ENCODE data around the gene RAB1B.

The RAB1B gene

DNA sequence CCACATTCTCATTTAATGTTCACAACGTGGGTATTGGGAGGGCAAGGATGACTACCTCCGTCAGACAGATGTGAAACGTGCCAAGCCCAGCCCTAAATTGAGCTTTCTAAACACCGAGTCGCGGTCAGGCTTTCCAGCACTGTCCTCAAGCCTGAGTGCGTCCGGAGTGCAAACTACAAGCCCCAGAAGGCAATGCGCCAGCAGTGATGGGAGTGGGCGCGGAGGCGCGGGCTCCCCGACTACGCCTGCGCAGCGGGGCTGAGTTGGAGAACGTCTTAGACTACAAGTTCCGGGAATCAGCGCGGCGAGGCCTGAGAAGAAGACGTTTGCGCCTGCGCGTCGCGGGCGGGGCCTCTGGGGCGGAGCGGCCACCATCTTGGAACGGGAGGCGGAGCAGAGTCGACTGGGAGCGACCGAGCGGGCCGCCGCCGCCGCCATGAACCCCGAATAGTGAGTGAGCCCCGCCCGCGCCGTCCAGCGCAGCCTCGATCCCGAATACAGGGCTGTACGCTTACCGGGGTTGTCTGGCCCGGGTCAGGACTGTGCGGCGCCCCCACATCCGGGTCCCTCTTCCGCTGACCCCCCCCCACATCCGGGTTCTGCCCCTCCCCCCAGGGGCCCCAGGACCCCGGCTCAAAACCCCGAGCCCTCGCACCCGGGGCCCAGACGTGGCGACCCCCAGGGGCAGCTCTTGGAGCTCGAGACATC, at the start of gene RAB1B:
Gene RAB1B (plus strand): TSS at position 396 of the 708 bp plus-strand sequence. CDS start 41 bp downstream, at position 437.
- peak; percentile 97 to 100 (median 98) for DNase-seq

DNA sequence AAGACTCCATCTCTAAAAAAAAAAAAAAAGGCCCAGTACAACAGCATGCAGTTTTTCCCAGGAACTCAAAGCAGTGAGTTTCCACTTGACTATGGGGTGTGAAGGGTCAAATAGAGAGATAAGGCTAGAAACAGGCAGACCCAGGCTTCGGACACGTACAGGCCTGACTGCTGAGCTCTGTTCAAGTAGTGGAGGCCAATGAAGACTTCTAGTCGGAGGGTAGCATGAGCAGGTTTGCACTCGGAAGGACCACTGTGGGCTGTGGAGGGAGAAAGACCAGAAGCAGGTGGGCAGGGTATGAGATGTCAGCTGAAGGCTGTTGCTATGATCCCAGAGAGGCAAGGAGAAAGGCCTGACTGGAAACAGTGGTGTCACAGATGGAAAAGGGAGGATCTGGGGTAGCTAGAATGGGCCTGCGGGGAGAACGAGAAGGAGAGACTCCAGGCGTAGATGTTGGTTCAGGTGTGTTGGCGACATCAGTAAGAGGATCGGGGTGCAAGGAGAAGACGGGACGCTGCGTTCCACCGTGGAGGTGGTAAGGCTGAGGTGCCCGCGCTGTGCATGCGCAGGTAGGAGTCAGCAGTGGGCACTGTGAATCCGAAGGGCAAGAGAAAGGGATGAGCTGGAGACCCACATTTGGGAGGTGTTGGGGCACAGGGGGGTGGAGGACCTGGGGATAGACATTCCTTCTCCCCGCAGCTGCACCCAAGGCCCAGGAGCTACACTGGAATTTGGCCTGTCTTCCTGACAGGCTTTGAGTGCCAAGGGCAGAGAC, 49.4 kb upstream of the RAB1B start:
- DNase-seq = no peak

DNA sequence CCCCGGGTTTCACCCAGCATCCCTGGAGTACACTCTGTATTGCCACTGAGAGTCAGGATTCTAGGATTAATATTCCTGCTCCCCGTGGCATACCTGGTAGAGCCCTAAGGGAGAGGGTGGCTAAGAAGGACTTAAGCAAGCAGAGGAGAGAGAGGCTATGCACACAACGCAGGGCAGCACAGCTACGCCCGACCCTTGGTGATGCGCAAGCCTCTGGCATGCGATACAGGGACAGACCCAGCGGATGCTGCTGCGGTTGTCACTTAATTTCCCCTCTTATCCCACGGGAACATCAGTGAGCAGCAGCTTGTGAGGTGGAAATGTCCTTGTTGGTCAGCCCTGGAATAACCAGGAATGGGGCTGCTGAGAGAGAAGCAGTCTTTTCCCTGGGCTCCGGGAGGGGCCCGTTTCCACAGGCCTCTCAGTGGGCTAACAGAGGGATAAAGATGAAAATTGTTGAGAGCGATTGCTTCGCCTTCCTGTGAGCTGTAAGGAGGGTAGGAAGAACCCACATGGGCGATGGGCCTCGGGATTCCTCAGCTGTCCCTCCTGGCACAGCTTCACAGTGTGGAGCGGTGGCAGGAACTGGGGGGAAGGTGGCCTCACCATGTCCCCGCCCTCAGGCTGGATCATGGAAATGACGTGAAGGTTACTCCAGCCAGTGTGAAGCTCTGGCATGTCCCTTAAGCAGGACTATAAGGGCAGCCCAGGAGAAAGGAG, 48.4 kb upstream of the RAB1B start:
- no peak for DNase-seq

DNA sequence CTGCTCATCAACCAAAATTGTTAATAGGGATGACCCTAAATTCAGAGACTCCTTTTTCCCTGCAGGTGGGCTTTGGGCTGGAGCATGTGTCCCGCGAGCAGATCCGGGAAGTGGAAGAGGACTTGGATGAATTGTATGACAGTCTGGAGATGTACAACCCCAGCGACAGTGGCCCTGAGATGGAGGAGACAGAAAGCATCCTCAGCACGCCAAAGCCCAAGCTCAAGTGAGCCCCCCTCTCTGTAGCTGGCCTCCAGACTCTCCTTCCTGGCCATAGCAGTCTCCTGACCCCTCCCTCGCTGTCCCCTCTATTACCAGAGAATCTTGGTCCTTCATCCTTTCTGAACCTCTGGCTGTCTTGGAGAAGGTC, 47.9 kb upstream of the RAB1B start:
- no peak for DNase-seq

DNA sequence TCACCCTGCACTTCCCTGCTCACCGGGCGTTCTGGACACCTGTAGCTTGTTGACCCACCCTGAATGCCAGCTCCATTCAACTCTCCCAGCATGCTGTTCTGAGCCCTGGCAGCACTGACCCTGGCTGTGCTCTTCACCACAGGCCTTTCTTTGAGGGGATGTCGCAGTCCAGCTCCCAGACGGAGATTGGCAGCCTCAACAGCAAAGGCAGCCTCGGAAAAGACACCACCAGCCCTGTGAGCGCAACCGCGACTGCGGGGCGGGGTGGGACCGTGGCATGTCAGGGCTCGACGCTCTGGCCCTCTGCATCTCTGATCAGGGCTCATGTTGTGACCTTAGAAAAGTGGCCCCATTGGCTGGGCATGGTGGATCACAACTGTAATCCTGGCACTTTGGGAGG, 47.4 kb upstream of the RAB1B start:
- DNase-seq = no peak

DNA sequence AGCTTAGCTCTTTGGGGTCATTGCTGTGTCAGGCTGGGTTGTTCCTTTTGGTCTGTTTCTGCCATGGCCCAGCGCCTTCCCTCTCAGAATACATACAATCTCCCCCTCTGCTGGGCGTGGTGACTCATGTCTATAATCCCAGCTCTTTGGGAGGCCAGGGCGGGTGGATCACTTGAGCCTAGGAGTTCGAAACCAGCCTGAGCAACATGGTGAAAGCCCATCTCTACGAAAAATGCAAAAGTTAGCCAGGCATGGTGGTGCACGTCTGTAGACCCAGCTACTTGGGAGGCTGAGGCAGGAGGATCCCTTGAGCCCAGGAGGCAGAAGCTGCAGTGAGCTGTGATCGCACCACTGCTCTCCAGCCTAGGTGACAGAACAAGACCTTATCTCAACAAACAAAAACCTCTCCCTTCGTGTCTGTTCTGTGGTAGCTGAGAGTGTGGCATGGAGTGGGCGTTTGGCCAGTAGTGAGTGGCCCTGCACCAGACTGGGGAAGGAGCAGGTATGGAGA, 46.7 kb upstream of the RAB1B start:
- no peak for DNase-seq

DNA sequence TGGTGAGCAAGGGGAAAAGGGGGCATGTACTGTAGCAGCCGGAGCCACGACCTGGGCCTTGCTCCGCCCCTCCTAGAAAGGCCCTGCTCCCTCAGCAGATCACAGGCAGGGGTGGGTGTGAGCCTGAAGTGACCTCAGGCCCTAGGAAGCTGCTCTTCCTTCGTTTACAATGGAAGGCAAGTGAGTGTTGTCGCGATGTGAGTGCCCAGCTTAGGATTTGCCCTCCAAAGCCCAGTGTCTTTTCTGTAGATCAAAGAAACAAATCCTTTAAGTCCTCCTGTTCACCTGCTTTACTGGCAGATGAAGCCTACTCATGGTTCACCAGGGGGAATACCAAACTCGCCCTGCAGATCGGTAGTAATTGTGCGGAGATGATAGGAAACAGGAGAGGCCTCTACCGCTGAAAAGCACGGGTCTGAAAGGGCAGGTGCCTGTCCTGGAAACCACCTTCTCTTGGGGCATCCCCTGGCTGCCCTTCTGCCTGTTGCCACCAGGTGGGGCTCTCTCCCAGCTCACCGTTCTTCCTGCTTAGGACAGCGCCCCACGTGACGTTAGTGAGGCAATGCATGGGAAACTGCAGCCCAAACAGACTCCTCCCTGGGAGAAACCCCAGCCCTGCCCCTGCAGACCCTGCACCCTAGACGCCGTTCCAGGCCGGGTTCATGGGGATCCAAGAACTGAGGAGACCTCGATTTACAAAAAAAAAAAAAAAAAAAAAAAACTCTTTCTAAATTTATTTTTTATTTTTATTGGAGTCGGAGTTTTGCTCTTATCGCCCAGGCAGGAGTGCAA, 45.9 kb upstream of the RAB1B start:
- DNase-seq = peak; percentile 64 to 87 (median 80)

DNA sequence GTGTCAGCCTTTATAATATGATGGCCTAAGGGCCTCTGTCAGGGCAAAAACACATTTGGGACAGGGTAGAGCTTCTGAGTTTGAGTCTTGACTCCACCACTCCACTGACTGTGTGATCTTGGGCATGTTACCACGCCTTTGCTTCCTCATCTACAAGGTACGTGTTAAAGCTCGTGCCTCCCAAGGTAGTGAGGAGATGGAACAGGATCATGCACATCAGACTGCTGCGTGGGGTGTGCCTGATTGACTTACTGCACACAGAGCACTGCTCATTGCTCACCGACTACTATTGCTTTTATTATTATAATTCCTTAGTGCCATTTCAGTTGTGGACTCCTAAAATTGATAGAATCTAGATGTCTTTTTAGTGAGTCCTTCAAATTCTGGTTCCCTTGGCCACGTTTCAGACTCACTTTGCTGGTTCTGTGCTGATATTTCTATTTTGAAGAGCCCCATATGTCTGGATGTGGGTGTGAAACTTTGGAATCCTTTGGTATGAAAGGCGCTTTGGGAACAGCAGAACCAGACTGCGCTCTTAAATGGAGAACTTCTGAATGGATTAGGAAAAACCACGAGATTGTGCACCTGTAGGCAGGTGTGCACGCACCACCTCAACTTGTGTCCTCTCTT, 44.1 kb upstream of the RAB1B start:
- no peak for DNase-seq

DNA sequence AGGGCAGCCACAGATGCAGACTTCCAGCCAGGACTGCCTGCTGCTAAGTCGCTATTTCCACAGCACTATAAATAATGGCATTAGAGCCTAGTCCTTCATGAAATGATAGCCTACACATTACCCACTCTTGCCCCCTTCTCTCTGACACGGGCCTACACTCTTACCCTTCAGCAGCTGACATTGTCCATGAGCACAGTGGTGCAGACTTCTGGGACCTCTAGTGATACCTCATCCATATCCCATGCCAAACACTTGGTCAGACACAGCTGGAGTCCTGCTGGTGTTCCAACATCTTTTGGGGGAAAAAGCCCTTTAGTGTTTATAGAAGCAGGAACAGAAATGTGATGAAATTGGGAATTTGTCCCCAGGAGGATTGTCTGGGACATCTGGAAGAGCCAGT, 43.4 kb upstream of the RAB1B start:
- DNase-seq = no peak

DNA sequence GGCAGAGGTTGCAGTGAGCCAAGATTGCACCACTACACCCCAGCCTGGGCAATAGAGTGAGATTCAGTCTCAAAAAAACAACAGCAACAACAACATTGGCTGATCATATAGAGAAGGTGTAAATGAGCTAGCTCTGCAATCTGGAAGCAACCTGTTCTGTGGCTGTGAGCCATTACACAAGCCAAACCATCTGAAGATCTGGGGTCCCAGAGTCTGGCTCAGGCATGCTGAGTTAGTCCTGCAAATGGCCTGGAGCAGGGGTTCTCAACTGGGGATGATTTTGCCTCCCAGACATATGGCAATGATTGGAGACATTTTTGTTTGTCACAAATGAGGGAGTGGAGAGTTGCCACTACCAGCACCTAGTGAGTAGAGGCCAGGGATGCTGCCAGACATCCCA, 42.3 kb upstream of the RAB1B start:
- DNase-seq = no peak

DNA sequence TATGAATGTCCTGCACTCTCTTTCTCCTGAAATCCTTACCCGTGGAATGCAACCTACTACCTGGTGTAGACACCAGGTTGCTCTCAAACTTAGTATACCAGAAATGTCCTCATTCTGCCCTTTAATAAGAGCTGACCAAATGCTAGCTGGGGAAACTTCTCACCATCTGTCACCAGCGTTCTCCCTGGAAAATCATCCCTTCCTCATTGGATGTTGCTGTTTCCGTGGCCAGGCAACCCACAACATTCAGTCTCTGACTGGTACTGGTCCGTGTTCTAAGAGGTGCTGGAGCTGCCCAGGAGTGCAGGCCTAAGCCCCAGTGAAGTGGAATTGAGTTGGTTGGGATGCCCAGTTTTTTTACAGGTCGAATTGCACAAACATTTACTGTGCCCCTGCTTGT, 40.7 kb upstream of the RAB1B start:
- DNase-seq = no peak

DNA sequence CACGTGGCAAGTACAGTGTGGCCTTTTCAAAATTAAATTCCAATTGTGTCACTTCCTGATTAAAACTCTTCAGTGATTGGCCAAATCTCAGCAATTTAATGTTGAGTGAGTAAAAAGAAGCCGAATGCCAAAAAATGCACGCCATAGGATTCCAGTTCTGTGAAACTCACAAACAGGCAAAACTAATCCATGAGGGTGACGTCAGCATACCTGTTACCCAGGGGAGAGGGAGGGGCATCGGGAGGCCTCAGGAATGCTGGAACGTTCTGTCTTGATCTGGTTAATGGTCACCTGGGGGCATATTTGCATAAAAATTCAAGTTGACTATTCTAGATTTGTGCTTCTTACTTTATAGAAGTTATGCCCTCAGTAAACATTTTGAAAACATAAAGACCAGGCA, 39.9 kb upstream of the RAB1B start:
- DNase-seq = no peak

DNA sequence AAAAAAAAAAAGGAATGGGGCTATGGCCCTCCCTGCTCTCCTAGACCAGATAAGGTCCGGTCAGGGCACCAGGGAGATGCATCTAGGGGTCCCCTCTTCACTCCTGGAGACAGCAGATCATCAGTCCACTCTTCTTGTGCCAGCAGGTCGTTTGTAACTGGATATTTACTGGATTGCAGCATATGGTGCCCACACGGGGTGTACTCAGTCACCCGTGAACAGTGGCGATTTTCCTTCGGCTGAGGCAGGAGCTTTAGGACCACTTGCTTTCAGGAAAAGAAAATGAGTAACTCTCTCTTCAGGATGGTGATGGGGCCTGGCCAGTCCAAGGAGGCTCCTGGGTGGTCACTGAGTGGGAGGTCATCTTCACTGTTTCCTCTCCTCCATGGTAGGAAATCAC, 38.3 kb upstream of the RAB1B start:
- DNase-seq = no peak

DNA sequence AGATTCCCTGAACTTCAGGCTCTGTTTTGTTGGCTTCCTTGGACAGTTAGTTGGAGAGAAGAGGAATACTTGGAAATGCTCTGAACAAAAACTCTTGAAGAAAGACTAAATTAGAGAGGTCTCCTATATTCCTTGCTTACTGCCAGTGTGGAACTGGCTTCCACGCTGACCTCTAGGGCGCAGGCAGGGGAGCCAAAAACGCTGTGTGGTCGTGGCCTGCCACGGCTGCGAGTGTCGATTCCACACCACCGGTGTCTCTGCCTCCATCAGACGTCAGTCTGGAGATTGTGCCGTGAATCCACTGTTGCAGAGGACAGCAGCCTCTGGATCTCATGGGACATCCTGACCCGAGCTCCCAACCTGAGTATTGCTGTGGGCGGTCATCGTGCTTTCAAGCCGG, 37.5 kb upstream of the RAB1B start:
- no peak for DNase-seq

DNA sequence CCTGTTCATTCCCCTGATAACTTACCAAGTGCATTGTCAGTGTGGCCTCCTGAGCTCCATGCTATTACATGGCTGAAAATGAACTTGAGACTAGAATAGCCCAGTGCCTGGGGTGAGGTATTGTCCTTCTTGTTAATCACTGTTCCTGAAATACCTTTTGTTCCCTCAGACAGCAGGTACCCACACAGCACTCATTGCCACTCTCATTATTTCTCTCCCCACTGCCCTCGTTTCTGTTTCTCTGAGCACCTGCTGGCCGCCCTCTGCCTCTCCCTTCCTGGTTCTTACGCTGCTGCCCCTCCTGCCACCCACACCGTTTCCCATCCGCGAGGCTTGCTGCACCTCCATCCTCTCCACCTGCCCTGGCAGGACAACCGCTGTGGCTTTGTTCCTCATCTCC, 36.9 kb upstream of the RAB1B start:
- DNase-seq = no peak

DNA sequence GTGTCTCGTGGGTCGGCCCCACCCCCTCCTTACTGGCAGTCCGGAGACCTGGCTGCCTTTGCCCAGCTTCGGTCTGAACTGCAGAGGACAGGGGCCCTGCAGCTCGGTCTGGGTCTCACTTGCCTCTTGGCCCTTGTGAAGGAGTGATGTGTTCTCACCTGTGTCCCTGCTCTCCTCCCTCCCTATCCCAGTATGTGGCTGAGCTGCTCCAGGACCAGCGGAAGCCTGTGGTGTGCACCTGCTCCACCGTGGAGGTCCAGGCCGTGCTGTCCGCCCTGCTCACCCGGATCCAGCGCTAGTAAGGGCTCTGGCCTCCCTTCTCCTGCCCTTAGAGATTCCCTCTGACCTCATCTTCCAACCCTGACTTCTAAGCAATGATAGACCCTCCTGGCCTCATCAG, 35.7 kb upstream of the RAB1B start:
- no peak for DNase-seq

DNA sequence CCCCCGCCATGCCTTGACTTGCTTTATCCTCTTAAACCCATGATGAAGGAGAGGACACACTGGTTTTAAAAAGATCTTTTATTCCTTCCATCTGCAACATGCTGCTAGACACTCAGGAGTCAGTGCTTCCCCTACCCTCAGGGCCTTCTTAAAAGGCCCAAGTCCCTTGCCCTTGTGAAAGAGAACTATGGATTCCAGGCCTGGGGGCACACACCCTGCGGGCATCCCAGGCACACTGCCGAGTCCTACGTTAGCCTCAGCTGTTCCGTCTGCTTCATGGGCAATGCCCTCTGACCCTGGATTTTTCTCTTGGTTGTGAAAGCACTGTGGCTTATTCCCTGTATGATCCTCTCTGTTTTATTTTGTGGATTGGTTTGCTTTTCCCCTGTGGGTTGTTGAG, 35.1 kb upstream of the RAB1B start:
- no peak for DNase-seq

DNA sequence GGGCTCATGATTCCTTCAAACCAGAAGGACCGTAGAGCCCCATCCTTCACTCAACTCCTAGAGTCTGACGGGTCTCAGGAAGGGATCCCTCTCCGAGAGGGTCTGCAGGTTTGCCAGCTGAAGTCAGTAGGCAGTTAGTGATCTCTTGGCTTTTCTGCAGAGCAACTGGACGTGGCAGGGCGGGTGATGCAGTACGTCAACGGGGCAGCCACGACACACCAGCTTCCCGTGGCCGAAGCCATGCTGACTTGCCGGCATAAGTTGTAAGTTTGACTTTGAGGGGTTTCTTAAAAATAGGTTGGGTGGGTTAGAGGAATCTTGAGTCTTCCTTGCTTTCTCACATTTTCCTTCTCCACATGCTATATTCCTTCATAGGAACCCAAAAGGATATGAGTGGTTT, 33.3 kb upstream of the RAB1B start:
- DNase-seq = no peak

DNA sequence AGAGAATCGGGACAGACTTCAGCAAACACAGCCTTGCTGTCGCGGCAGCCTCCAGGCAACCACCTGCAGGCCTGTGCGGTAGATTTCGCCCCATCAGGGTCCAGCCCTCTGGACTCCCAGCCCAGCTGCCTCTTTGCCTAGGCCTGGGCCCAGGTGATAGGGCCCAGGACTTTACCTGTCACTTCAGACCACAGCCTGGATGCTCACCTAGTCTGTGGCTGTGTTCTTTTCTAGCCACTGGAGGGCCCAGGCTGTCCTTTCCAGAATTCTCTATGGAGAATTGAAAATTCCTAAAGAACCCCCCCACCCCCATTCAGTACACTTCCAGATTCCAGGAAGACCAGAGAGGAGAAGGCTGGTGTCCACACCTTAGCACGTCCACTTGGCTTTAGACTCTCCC, 30.6 kb upstream of the RAB1B start:
- no peak for DNase-seq

DNA sequence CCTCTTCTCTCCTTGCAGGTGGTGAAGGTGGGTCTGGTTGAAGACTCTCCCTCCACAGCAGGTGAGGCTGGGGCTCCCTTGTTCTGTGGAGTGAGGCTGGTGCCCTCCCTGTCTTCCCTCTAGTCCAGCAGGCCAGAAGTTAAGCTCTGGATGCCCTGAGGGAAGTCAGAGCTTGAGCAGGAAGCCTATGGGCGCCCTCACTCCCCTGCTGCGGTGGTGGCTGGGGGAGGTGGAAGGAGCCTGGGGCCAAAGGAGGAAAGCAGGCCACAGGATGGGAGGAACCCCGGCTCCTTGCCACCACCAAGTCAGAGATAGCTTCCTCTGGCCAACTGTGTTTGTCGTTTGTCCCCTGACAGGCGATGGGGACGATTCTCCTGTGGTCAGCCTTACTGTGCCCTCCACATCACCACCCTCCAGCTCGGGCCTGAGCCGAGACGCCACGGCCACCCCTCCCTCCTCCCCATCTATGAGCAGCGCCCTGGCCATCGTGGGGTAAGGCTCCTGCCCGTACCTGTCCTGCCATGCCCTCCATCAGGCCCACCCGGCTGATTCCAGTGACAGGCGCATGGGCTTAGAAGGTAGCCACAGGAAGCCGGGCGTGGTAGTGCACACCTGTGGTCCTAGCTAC, 29.5 kb upstream of the RAB1B start:
- DNase-seq = no peak

DNA sequence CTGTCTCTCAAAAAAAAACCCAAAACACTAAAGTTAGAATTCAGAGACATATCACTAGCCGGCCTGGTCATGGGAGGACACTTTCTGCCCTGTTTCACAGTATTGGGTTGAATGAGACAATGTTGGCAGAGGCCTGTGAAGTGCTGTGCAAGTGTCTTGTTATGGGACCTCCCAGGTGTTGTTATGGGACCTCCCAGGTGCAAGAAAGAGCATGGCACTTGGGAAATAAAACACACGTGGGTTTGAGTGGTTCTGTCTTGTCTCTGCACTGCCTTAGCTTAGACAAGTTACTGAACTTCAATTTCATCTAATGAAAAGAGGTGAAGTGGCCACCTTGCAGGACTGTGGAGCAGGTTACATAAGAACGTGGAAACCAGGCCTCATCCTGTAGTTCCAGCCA, 28.9 kb upstream of the RAB1B start:
- DNase-seq = no peak

All from activated CD4-positive, CD25-positive, alpha-beta regulatory T cell (primary cell).